H1 (cell line): ENCODE results near the gene BAAT.

Experiments
- CTCF ChIP-seq, 3 experiments: IDR thresholded peaks; 1 replicate in 2 of 3; 2 replicates in 1 of 3; pipeline versions ENCODE4 v1.5.1 to v1.6.1; 2011; ENCODE audit warnings: low read length in 3 of 3, mild to moderate bottlenecking in 3 of 3, inconsistent platforms in 2 of 3, low read depth in 1 of 3, moderate library complexity in 1 of 3; ENCODE audit not compliant: insufficient read depth in 1 of 3; ENCODE audit errors: control extremely low read depth in 1 of 3
- E2F6 ChIP-seq: IDR thresholded peaks from 2 replicates; pipeline ENCODE4 v1.6.1; 2012; ENCODE audit warnings: inconsistent platforms
- EZH2 ChIP-seq: fragments of 200-600 bp; sonication (generic); IDR thresholded peaks from 2 replicates; pipeline ENCODE4 v1.7.1; 2012; ENCODE audit warnings: low read depth, mild to moderate bottlenecking, moderate library complexity, low read length, inconsistent platforms; ENCODE audit not compliant: severe bottlenecking
- POLR2AphosphoS5 ChIP-seq: IDR thresholded peaks from 2 replicates; pipeline ENCODE4 v1.6.1; 2011; ENCODE audit warnings: low read depth, low read length
- RNF2 ChIP-seq: fragments of 200-900, 300-1000 bp; sonication (generic); IDR thresholded peaks from 2 replicates; pipeline ENCODE4 v1.7.1; 2016; ENCODE audit warnings: borderline replicate concordance, low read depth, mild to moderate bottlenecking, antibody characterized with exemption, low read length; ENCODE audit not compliant: poor library complexity, severe bottlenecking; ENCODE audit errors: missing control alignments

GRCh38 chr9:101427957-101428655 is 43.3 kb upstream of the BAAT start:
- TF ChIP-seq RNF2 (no peak), EZH2 (no peak), CTCF (IDR thresholded peaks at IDR 0.05; ENCODE audit: control extremely low read depth in 1 of 3, insufficient read depth in 1 of 3, low read depth in 1 of 3, low read length in 3 of 3) (no peak), E2F6 (no peak), POLR2AphosphoS5 (no peak)
